Measurements from ENCODE around the gene C2CD2. TPM values are rescaled to one million over a fixed set of nuclear protein-coding genes. Genes with fewer than 3 reads are reported as not detected.

The C2CD2 gene
- polyA plus RNA-seq, 1 donor (not counting 4 experiments of a cell fraction or from before 2014, with no cell fraction given) = 39.9 TPM

DNA sequence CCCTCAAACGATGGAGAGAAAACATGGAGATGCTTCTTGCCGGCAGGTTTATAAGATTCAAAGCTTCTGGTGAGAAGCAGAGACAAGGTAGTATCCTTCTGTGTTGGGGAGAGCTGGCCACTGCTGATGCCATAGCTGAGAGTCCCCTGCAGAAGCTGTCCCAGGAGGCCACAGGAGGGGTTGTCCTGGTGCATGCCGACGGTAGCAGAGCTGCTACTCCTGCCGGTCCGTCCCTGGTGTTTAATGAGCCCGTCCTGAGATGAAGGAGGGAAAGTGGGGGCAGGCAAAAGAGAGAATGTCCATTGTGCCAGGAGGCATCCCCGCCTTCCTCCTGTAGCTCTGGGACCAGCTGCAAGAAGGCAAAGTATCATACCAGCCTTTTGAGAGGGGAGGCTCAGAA, 10.4 kb upstream of the C2CD2 start:
- Histone ChIP-seq H3K27me3 (ENCODE audit: control insufficient read depth, extremely low read depth, insufficient read depth, low read length) (no peaks in the 10 kb centered on the region), H3K4me3 (ENCODE audit: control insufficient read depth in 2 of 3, extremely low read depth in 1 of 3, insufficient read depth in 2 of 3, low read depth in 1 of 3, low read length in 3 of 3) (no peak overlapping the region), H3K79me2 (ENCODE audit: control insufficient read depth, insufficient read depth, low read length) (no peaks in the 10 kb centered on the region), H3K4me2 (ENCODE audit: control insufficient read depth, extremely low read depth, insufficient read depth, low read depth, low read length) (no peak overlapping the region), H3K27ac (ENCODE audit: control insufficient read depth, insufficient read depth, low read length) (no peak overlapping the region), H3K9ac (ENCODE audit: control insufficient read depth, extremely low read depth, insufficient read depth, low read length) (no peak overlapping the region), H2AFZ (ENCODE audit: control insufficient read depth, low read length) (no peak overlapping the region), H4K20me1 (ENCODE audit: control insufficient read depth, extremely low read depth, insufficient read depth, low read length) (no peaks in the 10 kb centered on the region), H3K4me1 (ENCODE audit: control insufficient read depth, extremely low read depth, insufficient read depth, low read length) (peaks cover 4% of the 10 kb centered on the region), H3K9me1 (ENCODE audit: control insufficient read depth, extremely low read depth, insufficient read depth, low read length) (no peaks in the 10 kb centered on the region), H3K36me3 (ENCODE audit: control insufficient read depth in 2 of 2, extremely low read depth in 1 of 2, insufficient read depth in 2 of 2, low read length in 2 of 2) (no peaks in the 10 kb centered on the region), H3K9me3 (ENCODE audit: control insufficient read depth, low read depth, low read length) (no peaks in the 10 kb centered on the region)
- no peak for DNase-seq (ENCODE audit: low read depth, low spot score)
- no peak for FAIRE-seq
- dilution Hi-C loops (cut with MboI; ENCODE audit: extremely low pct_ligation_motif_present, low sequenced_read_pairs) = no loop called here
- TF ChIP-seq EZH2 (IDR thresholded peaks at IDR 0.05; ENCODE audit: low read length) = no peak
- TF ChIP-seq, protein P1, sequence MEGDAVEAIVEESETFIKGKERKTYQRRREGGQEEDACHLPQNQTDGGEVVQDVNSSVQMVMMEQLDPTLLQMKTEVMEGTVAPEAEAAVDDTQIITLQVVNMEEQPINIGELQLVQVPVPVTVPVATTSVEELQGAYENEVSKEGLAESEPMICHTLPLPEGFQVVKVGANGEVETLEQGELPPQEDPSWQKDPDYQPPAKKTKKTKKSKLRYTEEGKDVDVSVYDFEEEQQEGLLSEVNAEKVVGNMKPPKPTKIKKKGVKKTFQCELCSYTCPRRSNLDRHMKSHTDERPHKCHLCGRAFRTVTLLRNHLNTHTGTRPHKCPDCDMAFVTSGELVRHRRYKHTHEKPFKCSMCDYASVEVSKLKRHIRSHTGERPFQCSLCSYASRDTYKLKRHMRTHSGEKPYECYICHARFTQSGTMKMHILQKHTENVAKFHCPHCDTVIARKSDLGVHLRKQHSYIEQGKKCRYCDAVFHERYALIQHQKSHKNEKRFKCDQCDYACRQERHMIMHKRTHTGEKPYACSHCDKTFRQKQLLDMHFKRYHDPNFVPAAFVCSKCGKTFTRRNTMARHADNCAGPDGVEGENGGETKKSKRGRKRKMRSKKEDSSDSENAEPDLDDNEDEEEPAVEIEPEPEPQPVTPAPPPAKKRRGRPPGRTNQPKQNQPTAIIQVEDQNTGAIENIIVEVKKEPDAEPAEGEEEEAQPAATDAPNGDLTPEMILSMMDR (optimal IDR thresholded peaks at IDR 0.05 in 1 of 3, IDR thresholded peaks at IDR 0.05 in 1 of 3, conservative IDR thresholded peaks at IDR 0.05 in 1 of 3; ENCODE audit: extremely low read depth in 1 of 3, insufficient read depth in 2 of 3, low read length in 3 of 3) = no peak

DNA sequence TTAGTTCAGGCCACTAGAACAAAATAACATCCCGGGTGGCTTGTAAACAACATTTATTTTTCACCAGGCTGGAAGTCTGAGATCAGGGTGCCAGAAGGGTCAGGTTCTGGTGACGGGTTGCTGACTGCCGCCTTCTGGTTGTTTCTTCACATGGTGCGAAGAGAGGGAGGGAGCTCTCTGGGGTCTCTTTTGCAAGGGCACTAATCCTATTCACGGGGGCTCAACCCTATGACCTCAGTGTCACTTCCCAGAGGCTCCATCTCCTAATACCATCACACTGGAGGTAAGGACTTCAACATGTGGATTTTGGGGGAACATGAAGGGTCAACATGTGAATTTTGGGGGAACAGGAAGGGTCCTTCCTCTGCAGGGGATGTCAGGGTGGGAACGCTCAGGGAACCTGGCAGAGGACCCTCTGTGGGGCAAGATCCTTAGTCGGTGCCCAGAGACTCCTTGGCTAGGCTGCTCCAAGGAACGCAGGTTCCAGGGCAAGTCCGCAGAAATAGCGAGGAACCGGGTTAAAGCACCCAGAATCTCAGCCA, 8.7 kb upstream of the C2CD2 start:
- no peaks in the 10 kb centered on the region for H3K79me2 ChIP-seq (ENCODE audit: control insufficient read depth, insufficient read depth, low read length)
- H3K9me3 ChIP-seq (ENCODE audit: control insufficient read depth, low read depth, low read length) = no peaks in the 10 kb centered on the region
- H3K27ac ChIP-seq (ENCODE audit: control insufficient read depth, insufficient read depth, low read length) = no peak overlapping the region
- H3K4me2 ChIP-seq (ENCODE audit: control insufficient read depth, extremely low read depth, insufficient read depth, low read depth, low read length) = no peak overlapping the region
- TF ChIP-seq EZH2 (IDR thresholded peaks at IDR 0.05; ENCODE audit: low read length) = no peak
- TF ChIP-seq, protein P1 (optimal IDR thresholded peaks at IDR 0.05 in 1 of 3, IDR thresholded peaks at IDR 0.05 in 1 of 3, conservative IDR thresholded peaks at IDR 0.05 in 1 of 3; ENCODE audit: extremely low read depth in 1 of 3, insufficient read depth in 2 of 3, low read length in 3 of 3) = no peak
- dilution Hi-C loops (cut with MboI; ENCODE audit: extremely low pct_ligation_motif_present, low sequenced_read_pairs) = no loop called here
- no peak overlapping the region for H2AFZ ChIP-seq (ENCODE audit: control insufficient read depth, low read length)
- H3K9me1 ChIP-seq (ENCODE audit: control insufficient read depth, extremely low read depth, insufficient read depth, low read length) = no peaks in the 10 kb centered on the region
- DNase-seq (ENCODE audit: low read depth, low spot score) (no peak), FAIRE-seq (no peak)
- H3K36me3 ChIP-seq (ENCODE audit: control insufficient read depth in 2 of 2, extremely low read depth in 1 of 2, insufficient read depth in 2 of 2, low read length in 2 of 2) = no peaks in the 10 kb centered on the region
- H4K20me1 ChIP-seq (ENCODE audit: control insufficient read depth, extremely low read depth, insufficient read depth, low read length) = no peaks in the 10 kb centered on the region
- no peak overlapping the region for H3K9ac ChIP-seq (ENCODE audit: control insufficient read depth, extremely low read depth, insufficient read depth, low read length)
- H3K27me3 ChIP-seq (ENCODE audit: control insufficient read depth, extremely low read depth, insufficient read depth, low read length) = no peaks in the 10 kb centered on the region
- peaks cover 20% of the 10 kb centered on the region for H3K4me1 ChIP-seq (ENCODE audit: control insufficient read depth, extremely low read depth, insufficient read depth, low read length)
- H3K4me3 ChIP-seq (ENCODE audit: control insufficient read depth in 2 of 3, extremely low read depth in 1 of 3, insufficient read depth in 2 of 3, low read depth in 1 of 3, low read length in 3 of 3) = no peak overlapping the region
